Neural progenitor cell (in vitro differentiated cells): ENCODE results near the gene TREX2. TPM values are rescaled to one million over a fixed set of nuclear protein-coding genes. Genes with fewer than 3 reads are reported as not detected.

ENCODE experiments used
- DNase-seq: peaks from one replicate; pipeline ENCODE4 v3.0.0-alpha.2; 2016; ENCODE audit warnings: low spot score
- H2AFZ ChIP-seq: fragments of 200-600 bp; sonication (generic); replicated peaks from 2 replicates; pipeline ENCODE4 v1.6.1; 2016; ENCODE audit warnings: antibody characterized with exemption
- H3F3A ChIP-seq: fragments of 200-600 bp; sonication (generic); 2 replicates; pipeline ENCODE4 v1.6.1; 2016; ENCODE audit warnings: antibody characterized with exemption, low read depth
- H3K27ac ChIP-seq: fragments of 200-600 bp; sonication (generic); 2 replicates; pipeline ENCODE4 v1.5.1; 2016; ENCODE audit warnings: mild to moderate bottlenecking
- H3K27me3 ChIP-seq: fragments of 200-600 bp; sonication (generic); 2 replicates; pipeline ENCODE4 v1.6.1; 2016; ENCODE audit warnings: mild to moderate bottlenecking, moderate library complexity
- H3K36me3 ChIP-seq: fragments of 200-600 bp; sonication (generic); 2 replicates; pipeline ENCODE4 v1.5.1; 2016
- H3K4me1 ChIP-seq: fragments of 200-600 bp; sonication (generic); 2 replicates; pipeline ENCODE4 v1.6.1; 2016; ENCODE audit warnings: mixed run types
- H3K4me2 ChIP-seq: fragments of 200-600 bp; sonication (generic); 2 replicates; pipeline ENCODE4 v1.6.1; 2016
- H3K4me3 ChIP-seq: fragments of 200-600 bp; sonication (generic); 2 replicates; pipeline ENCODE4 v1.5.1; 2016
- H3K79me2 ChIP-seq: fragments of 200-600 bp; sonication (generic); 2 replicates; pipeline ENCODE4 v1.6.1; 2016; ENCODE audit warnings: low read depth
- H3K9ac ChIP-seq: fragments of 200-600 bp; sonication (generic); 2 replicates; pipeline ENCODE4 v1.6.1; 2016
- H3K9me3 ChIP-seq: fragments of 200-600 bp; sonication (generic); 2 replicates; pipeline ENCODE4 v1.5.1; 2016; ENCODE audit warnings: low read depth
- H4K20me1 ChIP-seq: fragments of 200-600 bp; sonication (generic); 2 replicates; pipeline ENCODE4 v1.6.1; 2016; ENCODE audit warnings: low read depth
- H3K27ac Mint-ChIP-seq: 3 replicates; pipeline ENCODE4 v1.8.0; 2021; ENCODE audit warnings: mixed read lengths
- H3K27me3 Mint-ChIP-seq: 2 replicates; pipeline ENCODE4 v1.8.0; 2022; ENCODE audit warnings: low read depth, mild to moderate bottlenecking, inconsistent platforms, moderate library complexity, mixed read lengths; ENCODE audit not compliant: insufficient read depth
- H3K36me3 Mint-ChIP-seq: 3 replicates; pipeline ENCODE4 v1.8.0; 2021; ENCODE audit warnings: mixed read lengths
- H3K4me1 Mint-ChIP-seq: 3 replicates; pipeline ENCODE4 v1.8.0; 2021; ENCODE audit warnings: mixed read lengths
- H3K4me3 Mint-ChIP-seq: 3 replicates; pipeline ENCODE4 v1.8.0; 2021; ENCODE audit warnings: mild to moderate bottlenecking, moderate library complexity, mixed read lengths
- H3K9me3 Mint-ChIP-seq: 3 replicates; pipeline ENCODE4 v1.8.0; 2020; ENCODE audit warnings: mixed read lengths
- EZH2 ChIP-seq: fragments of 200-600 bp; sonication (generic); IDR thresholded peaks from 2 replicates; pipeline ENCODE4 v1.6.1; 2017; ENCODE audit warnings: antibody characterized with exemption, mild to moderate bottlenecking, moderate library complexity
- EZH2phosphoT487 ChIP-seq: fragments of 200-600 bp; sonication (generic); IDR thresholded peaks from 2 replicates; pipeline ENCODE4 v1.6.1; 2017; ENCODE audit warnings: antibody characterized with exemption
- total RNA-seq: library from RNA; depleted of rRNA; stranded (reverse); fragments of >200 nt; gene quantifications from 2 replicates; pipeline ENCODE4 v1.2.3, GENCODE V29; 2015; ENCODE audit warnings: low replicate concordance
- TF ChIP-seq, protein P1 (sequence below): fragments of 200-600 bp; sonication (generic); IDR thresholded peaks from 2 replicates; pipeline ENCODE4 v1.5.1; 2017; ENCODE audit warnings: antibody characterized with exemption, mild to moderate bottlenecking

The TREX2 gene
- total RNA-seq, 1 donor from 2014 or later, result not detected

DNA sequence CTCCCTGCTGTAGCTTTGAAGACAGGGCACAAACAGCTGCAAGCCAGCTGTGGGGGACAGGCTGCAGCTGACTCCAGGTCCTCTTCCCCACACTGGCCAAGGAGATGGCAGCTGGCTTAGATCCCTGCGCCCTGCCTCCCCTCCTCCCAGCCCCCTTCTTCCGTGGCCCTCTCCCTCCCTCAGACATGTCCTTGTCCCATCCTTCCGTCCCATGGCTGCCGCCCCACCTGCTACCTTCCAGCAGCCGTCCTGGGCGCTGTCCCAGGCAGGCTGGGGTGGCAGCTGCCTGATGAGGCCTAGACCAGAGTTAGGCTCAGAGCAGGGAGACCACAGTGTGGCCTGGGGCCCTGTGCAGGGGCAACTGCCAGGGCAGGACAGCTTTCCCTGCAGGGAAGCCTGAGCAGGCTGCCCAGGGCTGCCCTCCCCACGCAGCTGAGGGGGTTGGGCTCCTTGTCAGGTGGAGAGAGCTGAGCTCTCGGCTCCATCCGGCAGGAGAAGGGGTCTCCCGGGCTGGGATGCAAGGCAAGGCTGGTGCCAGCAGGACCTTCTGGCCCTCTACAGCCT, 45.6 kb upstream of the TREX2 start:
- Histone ChIP-seq H3F3A (no peaks in the 10 kb centered on the region), H3K9ac (no peak overlapping the region), H3K79me2 (no peaks in the 10 kb centered on the region), H3K4me3 (no peak overlapping the region), H3K4me2 (no peak overlapping the region), H4K20me1 (no peaks in the 10 kb centered on the region), H3K27ac (no peak overlapping the region), H2AFZ (no peak overlapping the region), H3K4me1 (peaks cover 7% of the 10 kb centered on the region), H3K36me3 (no peaks in the 10 kb centered on the region), H3K27me3 (no peaks in the 10 kb centered on the region), H3K9me3 (no peaks in the 10 kb centered on the region)
- DNase-seq, result no peak
- Mint-ChIP-seq H3K4me3 (no peak overlapping the region), H3K4me1 (peaks cover 16% of the 10 kb centered on the region), H3K9me3 (peaks cover 6% of the 10 kb centered on the region), H3K27ac (no peak overlapping the region), H3K36me3 (no peaks in the 10 kb centered on the region), H3K27me3 (peaks cover 7% of the 10 kb centered on the region)
- TF ChIP-seq, protein P1, sequence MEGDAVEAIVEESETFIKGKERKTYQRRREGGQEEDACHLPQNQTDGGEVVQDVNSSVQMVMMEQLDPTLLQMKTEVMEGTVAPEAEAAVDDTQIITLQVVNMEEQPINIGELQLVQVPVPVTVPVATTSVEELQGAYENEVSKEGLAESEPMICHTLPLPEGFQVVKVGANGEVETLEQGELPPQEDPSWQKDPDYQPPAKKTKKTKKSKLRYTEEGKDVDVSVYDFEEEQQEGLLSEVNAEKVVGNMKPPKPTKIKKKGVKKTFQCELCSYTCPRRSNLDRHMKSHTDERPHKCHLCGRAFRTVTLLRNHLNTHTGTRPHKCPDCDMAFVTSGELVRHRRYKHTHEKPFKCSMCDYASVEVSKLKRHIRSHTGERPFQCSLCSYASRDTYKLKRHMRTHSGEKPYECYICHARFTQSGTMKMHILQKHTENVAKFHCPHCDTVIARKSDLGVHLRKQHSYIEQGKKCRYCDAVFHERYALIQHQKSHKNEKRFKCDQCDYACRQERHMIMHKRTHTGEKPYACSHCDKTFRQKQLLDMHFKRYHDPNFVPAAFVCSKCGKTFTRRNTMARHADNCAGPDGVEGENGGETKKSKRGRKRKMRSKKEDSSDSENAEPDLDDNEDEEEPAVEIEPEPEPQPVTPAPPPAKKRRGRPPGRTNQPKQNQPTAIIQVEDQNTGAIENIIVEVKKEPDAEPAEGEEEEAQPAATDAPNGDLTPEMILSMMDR, result no peak
- TF ChIP-seq EZH2, result no peak
- TF ChIP-seq EZH2phosphoT487, result no peak

- TF ChIP-seq EZH2, result no peak
- no peak overlapping the region for H3K27ac ChIP-seq
- H3K4me2 ChIP-seq, result no peak overlapping the region
- no peaks in the 10 kb centered on the region for H3K79me2 ChIP-seq
- H3F3A ChIP-seq, result no peaks in the 10 kb centered on the region
- Mint-ChIP-seq H3K27me3 (peaks cover 7% of the 10 kb centered on the region), H3K36me3 (no peaks in the 10 kb centered on the region), H3K4me1 (peaks cover 16% of the 10 kb centered on the region), H3K9me3 (peaks cover 7% of the 10 kb centered on the region), H3K4me3 (no peak overlapping the region), H3K27ac (no peak overlapping the region)
- H3K9ac ChIP-seq, result no peak overlapping the region
- H3K9me3 ChIP-seq, result no peaks in the 10 kb centered on the region
- no peak overlapping the region for H3K4me3 ChIP-seq
- no peaks in the 10 kb centered on the region for H4K20me1 ChIP-seq
- no peaks in the 10 kb centered on the region for H3K27me3 ChIP-seq
- H3K36me3 ChIP-seq, result no peaks in the 10 kb centered on the region
- H3K4me1 ChIP-seq, result peaks cover 7% of the 10 kb centered on the region
- no peak overlapping the region for H2AFZ ChIP-seq
- no peak for DNase-seq
Observed at GRCh38 chrX:153490217-153490930, 44.5 kb upstream of the TREX2 start.

GRCh38 chrX:153488231-153488914, 42.5 kb upstream of the TREX2 start:
- Histone ChIP-seq H3K27me3 (no peaks in the 10 kb centered on the region), H4K20me1 (no peaks in the 10 kb centered on the region), H3K79me2 (no peaks in the 10 kb centered on the region), H3K9ac (no peak overlapping the region), H3K4me2 (no peak overlapping the region), H3F3A (no peaks in the 10 kb centered on the region), H2AFZ (no peak overlapping the region), H3K4me1 (peaks cover 7% of the 10 kb centered on the region), H3K9me3 (no peaks in the 10 kb centered on the region), H3K27ac (no peak overlapping the region), H3K36me3 (no peaks in the 10 kb centered on the region), H3K4me3 (no peak overlapping the region)
- Mint-ChIP-seq H3K27ac (no peak overlapping the region), H3K9me3 (peaks cover 10% of the 10 kb centered on the region), H3K27me3 (peaks cover 7% of the 10 kb centered on the region), H3K4me1 (peaks cover 11% of the 10 kb centered on the region), H3K36me3 (peaks cover 1% of the 10 kb centered on the region), H3K4me3 (no peak overlapping the region)
- DNase-seq, result peak; percentile 20
- TF ChIP-seq, protein P1, result no peak
- TF ChIP-seq EZH2phosphoT487 (no peak), EZH2 (no peak)
